Esophagus muscularis mucosa (tissue), 4 donors: ENCODE data around the gene LINC01488. TPM values are rescaled to one million over a fixed set of nuclear protein-coding genes. Genes with fewer than 3 reads are reported as not detected.

Source experiments
- DNase-seq: peaks from one replicate; pipeline ENCODE4 v3.0.0-alpha.2; 2017; ENCODE audit errors: extremely low spot score
- H3K27ac ChIP-seq, 4 donors: fragments of 200-600 bp; sonication (generic); replicated peaks in 1 of 4; 1 replicate in 3 of 4; 2 replicates in 1 of 4; pipeline ENCODE4 v1.5.1; 2016 to 2019; ENCODE audit warnings: mild to moderate bottlenecking in 1 of 4
- H3K27me3 ChIP-seq, 4 donors: fragments of 200-600 bp; sonication (generic); one replicate each; pipeline versions ENCODE4 v1.5.1 to v1.6.0; 2016 to 2019
- H3K36me3 ChIP-seq, 4 donors: fragments of 200-600 bp; sonication (generic); one replicate each; pipeline ENCODE4 v1.5.1; 2016 to 2019
- H3K4me1 ChIP-seq, 4 donors: fragments of 200-600 bp; sonication (generic); one replicate each; pipeline ENCODE4 v1.5.1; 2016 to 2019
- H3K4me3 ChIP-seq, 4 donors: fragments of 200-600 bp; sonication (generic); 1 replicate in 2 of 4; 2 replicates in 2 of 4; pipeline ENCODE4 v1.5.1; 2016 to 2019; ENCODE audit warnings: mild to moderate bottlenecking in 4 of 4, moderate library complexity in 1 of 4
- H3K9me3 ChIP-seq, 4 donors: fragments of 200-600 bp; sonication (generic); 1 replicate in 3 of 4; 2 replicates in 1 of 4; pipeline ENCODE4 v1.5.1; 2016 to 2019
- CTCF ChIP-seq, 3 experiments: fragments of 200-600 bp in 2 of 3; fragments of 450-650 bp in 1 of 3; sonication (generic) in 2 of 3; IDR thresholded peaks; one replicate each; pipeline ENCODE4 v1.5.1; 2017 to 2019; ENCODE audit warnings: antibody characterized with exemption in 3 of 3, mild to moderate bottlenecking in 2 of 3, moderate library complexity in 1 of 3
- EP300 ChIP-seq: sonication (generic); formaldehyde crosslinking; IDR thresholded peaks from one replicate; pipeline ENCODE4 v1.6.1; 2017; ENCODE audit warnings: antibody characterized with exemption
- POLR2A ChIP-seq: fragments of 450-650 bp; IDR thresholded peaks from one replicate; pipeline ENCODE4 v1.6.1; 2017; ENCODE audit warnings: antibody characterized with exemption, moderate library complexity, mild to moderate bottlenecking, low read depth
- POLR2AphosphoS5 ChIP-seq, 2 donors: sonication (generic); formaldehyde crosslinking; IDR thresholded peaks; one replicate each; pipeline ENCODE4 v1.6.1; 2017; ENCODE audit warnings: antibody characterized with exemption in 2 of 2
- WGBS: methylation state at CpG from one replicate; pipeline ENCODE4 v1.1.5; 2018; 5-methylcytosine and 5-hydroxymethylcytosine counted together
- intact Hi-C: fragments of 100-400 bp; cut with DNase I; formaldehyde crosslinking; loops from one replicate; pipeline ENCODE4 v1.15.1; 2023
- total RNA-seq, 4 donors: library from RNA; depleted of rRNA; stranded (reverse); fragments of >200 nt; gene quantifications; one replicate each; pipeline versions ENCODE4 v1.1.0 to v1.2.1, GENCODE V29; 2016

Gene LINC01488
- total RNA-seq, 4 donors from 2014 or later: not detected

DNA sequence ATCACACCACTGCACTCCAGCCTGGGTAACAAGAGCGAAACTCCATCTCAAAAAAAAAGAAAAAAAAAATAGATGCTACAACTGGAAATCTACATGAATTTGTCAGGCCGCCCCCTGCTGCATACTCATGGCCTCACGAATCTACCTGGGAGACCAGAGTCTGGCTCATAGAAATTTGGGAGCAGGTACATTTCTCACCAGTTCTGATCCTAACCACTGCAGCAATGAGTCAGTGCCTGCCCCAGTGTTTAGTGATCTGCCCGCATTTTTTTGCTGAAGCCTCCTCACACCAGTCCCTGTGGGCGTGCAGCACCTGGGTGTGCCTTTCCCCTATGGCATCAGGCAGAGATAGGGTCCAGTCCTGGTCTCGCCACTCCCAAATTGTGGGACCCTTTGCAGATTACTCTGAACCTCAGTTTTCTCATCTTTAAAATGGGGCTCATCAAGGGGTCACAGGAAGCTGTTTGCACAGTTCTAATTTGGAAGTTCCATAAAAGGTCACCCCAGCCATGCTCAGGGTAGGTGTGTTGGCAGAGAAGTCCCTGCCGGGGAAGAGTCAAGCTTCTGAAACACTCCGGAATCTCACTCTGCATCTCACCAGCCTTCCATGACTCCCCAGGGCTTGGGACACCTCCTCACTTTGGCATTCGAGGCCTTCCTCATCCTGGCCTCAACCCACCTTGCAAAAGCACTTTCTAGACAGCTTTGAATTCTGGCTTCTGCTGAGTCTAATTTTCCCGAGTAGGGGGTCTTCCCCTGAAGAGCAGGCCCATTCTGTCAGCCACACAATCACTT, 39.3 kb upstream of the LINC01488 start:
- H3K9me3 ChIP-seq: no peaks in the 10 kb centered on the region
- H3K4me3 ChIP-seq: no peak overlapping the region
- H3K4me1 ChIP-seq: peaks cover 28 to 34% (median 31%) of the 10 kb centered on the region in 4 donors
- peak overlapping the region; percentile 73 to 87 (median 82) for H3K27ac ChIP-seq
- H3K36me3 ChIP-seq: no peaks in the 10 kb centered on the region
- no peak for DNase-seq
- H3K27me3 ChIP-seq: no peaks in the 10 kb centered on the region
- intact Hi-C loops: loop anchor here (2.0 to 10.0 kb wide), 4 partner anchors 55 to 317 kb away; partner anchors contain the start of gene MYEOV
- WGBS: 87% methylated on average over 8 of the region's 10 CpGs
- no peak for TF ChIP-seq EP300
- no peak for TF ChIP-seq CTCF (IDR thresholded peaks at IDR 0.05)
- TF ChIP-seq POLR2A: no peak
- TF ChIP-seq POLR2AphosphoS5 (IDR thresholded peaks at IDR 0.05): no peak

DNA sequence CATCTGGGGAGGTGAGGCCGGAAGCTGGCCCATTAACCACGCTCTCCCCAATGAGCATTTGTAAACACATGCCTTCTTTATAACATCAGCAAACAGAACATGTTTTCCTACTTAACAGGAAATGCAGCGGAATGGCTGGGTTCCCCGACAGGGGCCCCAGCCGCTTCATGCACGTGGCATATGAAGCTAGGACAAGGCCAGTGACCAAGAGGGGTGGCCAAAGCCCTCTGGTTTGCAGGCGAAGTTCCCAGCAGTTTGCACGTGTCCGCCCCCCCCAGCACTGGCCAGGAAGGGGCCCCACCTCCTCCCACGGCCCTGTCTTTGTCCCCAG, 38.7 kb upstream of the LINC01488 start:
- Histone ChIP-seq H3K27me3 (no peaks in the 10 kb centered on the region), H3K9me3 (no peaks in the 10 kb centered on the region), H3K36me3 (no peaks in the 10 kb centered on the region), H3K27ac (peak overlapping the region; percentile 73 to 87 (median 82)), H3K4me1 (peaks cover 30 to 35% (median 33%) of the 10 kb centered on the region in 4 donors), H3K4me3 (peak overlapping the region; percentile 53 to 63 (median 54))
- intact Hi-C loops: loop anchor here (2.0 to 10.0 kb wide), 4 partner anchors 54 to 318 kb away; partner anchors contain the start of gene MYEOV
- DNase-seq: no peak
- WGBS: 23% methylated on average over 9 of the region's 10 CpGs
- TF ChIP-seq POLR2A: no peak

DNA sequence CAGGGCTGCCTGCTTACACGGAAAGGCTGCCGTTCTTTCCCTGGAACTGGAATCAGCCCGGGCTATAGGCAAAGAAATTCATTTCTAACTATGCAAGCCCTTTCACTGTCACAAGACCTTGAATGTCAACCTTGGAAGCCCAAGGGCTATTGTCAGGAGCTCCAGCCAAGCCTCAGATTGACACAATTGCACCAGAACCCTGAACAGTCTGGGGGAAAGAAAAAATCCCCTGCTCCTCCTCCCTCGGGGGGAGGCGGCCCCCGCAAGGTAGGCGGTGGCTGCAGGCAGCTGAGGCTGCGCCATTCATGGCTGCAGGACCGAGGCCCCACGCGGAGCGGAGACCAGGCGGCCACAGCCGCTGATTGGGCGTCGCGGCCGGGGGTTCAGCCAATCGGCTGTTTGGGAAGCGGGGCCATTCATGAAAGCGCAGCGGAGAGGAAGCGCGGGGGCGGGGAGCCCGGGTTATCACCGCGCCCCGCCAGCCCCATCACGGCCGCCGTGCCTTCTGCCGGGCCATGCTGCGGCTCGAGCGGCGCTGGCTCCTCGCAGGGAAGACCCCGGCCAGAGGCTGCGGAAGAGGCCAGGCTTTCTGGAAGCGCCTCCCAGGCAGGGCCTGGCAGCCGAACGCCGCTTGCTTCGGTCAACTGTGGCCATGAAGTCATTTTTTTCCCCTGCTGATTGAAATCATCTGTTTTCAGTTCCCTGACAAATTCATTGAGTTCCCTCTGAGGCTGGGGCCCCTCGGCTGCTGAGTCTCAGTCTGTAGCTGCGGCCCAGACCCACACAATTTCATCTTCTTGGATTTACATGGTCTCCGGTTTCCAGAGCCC, 38.1 kb upstream of the LINC01488 start:
- TF ChIP-seq POLR2A (no peak), POLR2AphosphoS5 (IDR thresholded peaks at IDR 0.05) (peak; percentile 72 to 81)
- DNase-seq: peak; percentile 97
- peak overlapping the region; percentile 73 to 87 (median 82) for H3K27ac ChIP-seq
- no peaks in the 10 kb centered on the region for H3K36me3 ChIP-seq
- no peaks in the 10 kb centered on the region for H3K27me3 ChIP-seq
- H3K4me1 ChIP-seq: peaks cover 34 to 40% (median 36%) of the 10 kb centered on the region in 4 donors
- intact Hi-C loops: loop anchor here (2.0 to 10.0 kb wide), 4 partner anchors 53 to 319 kb away; partner anchors contain the start of gene MYEOV
- peak overlapping the region; percentile 53 to 63 (median 54) for H3K4me3 ChIP-seq
- WGBS: 1% methylated on average over 21 of the region's 48 CpGs
- H3K9me3 ChIP-seq: no peaks in the 10 kb centered on the region

DNA sequence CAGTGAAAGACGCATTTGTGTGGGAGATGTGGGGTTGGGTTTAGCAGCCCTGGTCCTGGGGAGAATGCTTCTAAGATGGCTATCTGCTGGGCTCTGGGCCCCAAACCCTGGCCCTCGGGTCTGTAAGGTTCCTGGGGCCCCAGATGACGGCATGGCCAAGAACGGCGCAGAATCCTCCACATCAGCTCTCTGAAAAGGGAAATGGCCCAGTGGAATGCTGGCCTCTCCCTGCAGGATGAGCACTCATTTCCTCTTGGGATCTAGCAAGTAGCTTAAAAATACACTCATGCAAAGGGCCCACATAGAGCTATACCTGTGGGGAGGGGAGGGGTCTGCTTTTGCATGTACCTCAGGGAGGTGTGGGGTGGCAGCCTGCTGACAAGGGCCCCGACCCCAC, 37.5 kb upstream of the LINC01488 start:
- intact Hi-C loops: loop anchor here (2.0 to 10.0 kb wide), 4 partner anchors 53 to 319 kb away; partner anchors contain the start of gene MYEOV
- H3K4me1 ChIP-seq: peaks cover 39 to 46% (median 42%) of the 10 kb centered on the region in 4 donors
- no peaks in the 10 kb centered on the region for H3K9me3 ChIP-seq
- no peaks in the 10 kb centered on the region for H3K27me3 ChIP-seq
- 60% methylated on average over 1 of the region's 6 CpGs for WGBS
- peak overlapping the region; percentile 53 to 63 (median 54) for H3K4me3 ChIP-seq
- DNase-seq: no peak
- peak overlapping the region; percentile 73 to 87 (median 82) for H3K27ac ChIP-seq
- H3K36me3 ChIP-seq: no peaks in the 10 kb centered on the region
- TF ChIP-seq POLR2A (no peak), POLR2AphosphoS5 (IDR thresholded peaks at IDR 0.05) (no peak), EP300 (no peak), CTCF (IDR thresholded peaks at IDR 0.05) (no peak)

- TF ChIP-seq CTCF (IDR thresholded peaks at IDR 0.05) (peak in 2 of 3 experiments; percentile 9 to 25), POLR2A (no peak), POLR2AphosphoS5 (IDR thresholded peaks at IDR 0.05) (peak; percentile 53 to 66)
- WGBS: 69% methylated on average over 19 of the region's 32 CpGs
- H3K9me3 ChIP-seq: no peaks in the 10 kb centered on the region
- DNase-seq: no peak
- H3K27ac ChIP-seq: peak overlapping the region; percentile 73 to 87 (median 82)
- H3K4me1 ChIP-seq: peaks cover 45 to 52% (median 48%) of the 10 kb centered on the region in 4 donors
- no peaks in the 10 kb centered on the region for H3K27me3 ChIP-seq
- peak overlapping the region; percentile 2 to 53 (median 13) for H3K4me3 ChIP-seq
- intact Hi-C loops: loop anchor here (10.0 kb wide), 3 partner anchors 150 to 320 kb away; partner anchors contain the start of gene MYEOV
- H3K36me3 ChIP-seq: no peaks in the 10 kb centered on the region
These were observed 36.9 kb upstream of the LINC01488 start for GRCh38 chr11:69444381-69445130.
